CD14-positive monocyte (primary cell): Measurements from ENCODE around the gene KLLN. TPM values are rescaled to one million over a fixed set of nuclear protein-coding genes. Genes with fewer than 3 reads are reported as not detected.

Experiments
- DNase-seq, 3 donors: peaks; one replicate each; pipeline ENCODE4 v3.0.0-alpha.2; 2011 to 2022
- H2AFZ ChIP-seq: 2 replicates; pipeline ENCODE4 v1.6.0; 2012; ENCODE audit warnings: mild to moderate bottlenecking, low read depth, low read length, inconsistent platforms; ENCODE audit not compliant: insufficient read depth, poor library complexity, severe bottlenecking
- H3K27ac ChIP-seq, 2 donors: 1 replicate in 1 of 2; 2 replicates in 1 of 2; pipeline ENCODE4 v1.5.1; 2012 to 2013; ENCODE audit warnings: low read length in 2 of 2, control low read depth in 1 of 2, inconsistent platforms in 1 of 2, low read depth in 1 of 2, mild to moderate bottlenecking in 1 of 2
- H3K27me3 ChIP-seq, 2 donors: one replicate each; pipeline versions ENCODE4 v1.6.0 to v1.6.1; 2011 to 2013; ENCODE audit warnings: low read length in 2 of 2; ENCODE audit not compliant: control insufficient read depth in 2 of 2, insufficient read depth in 2 of 2
- H3K36me3 ChIP-seq, 2 donors: replicated peaks in 1 of 2; 1 replicate in 1 of 2; 2 replicates in 1 of 2; pipeline versions ENCODE4 v1.5.1 to v1.6.1; 2012 to 2013; ENCODE audit warnings: low read length in 2 of 2, control low read depth in 1 of 2, inconsistent platforms in 1 of 2, mild to moderate bottlenecking in 1 of 2; ENCODE audit not compliant: insufficient read depth in 2 of 2, control insufficient read depth in 1 of 2
- H3K4me1 ChIP-seq, 2 donors: 1 replicate in 1 of 2; 2 replicates in 1 of 2; pipeline versions ENCODE4 v1.5.1 to v1.6.1; 2012 to 2013; ENCODE audit warnings: low read length in 2 of 2, control low read depth in 1 of 2, inconsistent platforms in 1 of 2, mild to moderate bottlenecking in 1 of 2, moderate library complexity in 1 of 2; ENCODE audit not compliant: insufficient read depth in 2 of 2, control insufficient read depth in 1 of 2
- H3K4me2 ChIP-seq: replicated peaks from 2 replicates; pipeline ENCODE3; 2012; ENCODE audit warnings: low read length, moderate library complexity, mild to moderate bottlenecking; ENCODE audit not compliant: poor library complexity, severe bottlenecking; ENCODE audit errors: extremely low read depth
- H3K4me3 ChIP-seq, 3 experiments: fragments of 200-600 bp in 1 of 3; sonication (generic) in 1 of 3; replicated peaks in 1 of 3; 1 replicate in 2 of 3; 2 replicates in 1 of 3; pipeline ENCODE4 v1.5.1; 2011 to 2013; ENCODE audit warnings: low read length in 3 of 3, mild to moderate bottlenecking in 3 of 3, control low read depth in 2 of 3, low read depth in 2 of 3, inconsistent platforms in 1 of 3, moderate library complexity in 1 of 3
- H3K79me2 ChIP-seq: 2 replicates; pipeline ENCODE4 v1.6.0; 2012; ENCODE audit warnings: mild to moderate bottlenecking, control low read depth, inconsistent platforms, low read length, moderate library complexity; ENCODE audit not compliant: insufficient read depth
- H3K9ac ChIP-seq: 2 replicates; pipeline ENCODE4 v1.6.0; 2017; ENCODE audit warnings: low read length, mild to moderate bottlenecking; ENCODE audit not compliant: insufficient read depth, poor library complexity, severe bottlenecking
- H3K9me3 ChIP-seq, 2 donors: replicated peaks in 1 of 2; 1 replicate in 1 of 2; 2 replicates in 1 of 2; pipeline versions ENCODE4 v1.5.1 to v1.6.1; 2012 to 2013; ENCODE audit warnings: low read length in 2 of 2, control low read depth in 1 of 2; ENCODE audit not compliant: control insufficient read depth in 1 of 2, insufficient read depth in 1 of 2
- H4K20me1 ChIP-seq: 2 replicates; pipeline ENCODE4 v1.6.0; 2012; ENCODE audit warnings: mild to moderate bottlenecking, low read length, control low read depth, moderate library complexity; ENCODE audit not compliant: insufficient read depth
- H3K27ac Mint-ChIP-seq, 7 donors: one replicate each; pipeline ENCODE4 v1.8.0; 2020; ENCODE audit warnings: mild to moderate bottlenecking in 7 of 7, mixed read lengths in 7 of 7, moderate library complexity in 6 of 7, inconsistent platforms in 2 of 7
- H3K27me3 Mint-ChIP-seq, 3 donors: one replicate each; pipeline ENCODE4 v1.8.0; 2021 to 2022; ENCODE audit warnings: low read depth in 3 of 3, mild to moderate bottlenecking in 3 of 3, mixed read lengths in 3 of 3, moderate library complexity in 3 of 3, inconsistent platforms in 1 of 3
- H3K36me3 Mint-ChIP-seq, 2 donors: one replicate each; pipeline ENCODE4 v1.8.0; 2020; ENCODE audit warnings: mixed read lengths in 2 of 2, inconsistent platforms in 1 of 2, mild to moderate bottlenecking in 1 of 2
- H3K4me1 Mint-ChIP-seq: one replicate; pipeline ENCODE4 v1.8.0; 2020; ENCODE audit warnings: mild to moderate bottlenecking, mixed read lengths
- H3K4me3 Mint-ChIP-seq, 2 donors: one replicate each; pipeline ENCODE4 v1.8.0; 2020; ENCODE audit warnings: mild to moderate bottlenecking in 2 of 2, mixed read lengths in 2 of 2, moderate library complexity in 1 of 2
- H3K9me3 Mint-ChIP-seq, 7 donors: one replicate each; pipeline ENCODE4 v1.8.0; 2020 to 2022; ENCODE audit warnings: mixed read lengths in 7 of 7, mild to moderate bottlenecking in 6 of 7, moderate library complexity in 6 of 7, inconsistent platforms in 2 of 7
- WGBS: methylation state at CpG from one replicate; pipeline ENCODE4 v1.1.5; 2013; ENCODE audit warnings: missing lambda C conversion rate; ENCODE audit not compliant: insufficient coverage; 5-methylcytosine and 5-hydroxymethylcytosine counted together
- intact Hi-C, 2 donors: fragments of 100-400 bp; cut with micrococcal nuclease; formaldehyde crosslinking; loops; one replicate each; pipeline versions ENCODE4 v1.15.0 to v1.15.1; 2023
- polyA plus RNA-seq, 3 donors: library from polyadenylated mRNA; depleted of rRNA in 1 of 3; unstranded in 2 of 3; stranded (reverse) in 1 of 3; fragments of 300-500 nt in 2 of 3; fragments of >200 nt in 1 of 3; fragmentation: Illumina TruSeq in 2 of 3; gene quantifications; 1 replicate in 2 of 3; 2 replicates in 1 of 3; pipeline ENCODE4 v1.2.3, GENCODE V29; 2012 to 2021
- TF ChIP-seq, protein P1 (sequence below): fragments of 200-600 bp; IDR thresholded peaks from one replicate; pipeline ENCODE4 v1.8.0; 2022; ENCODE audit warnings: antibody characterized with exemption, mild to moderate bottlenecking

KLLN gene
- polyA plus RNA-seq, 3 donors = 0.11 to 0.23 (median 0.12) TPM

DNA sequence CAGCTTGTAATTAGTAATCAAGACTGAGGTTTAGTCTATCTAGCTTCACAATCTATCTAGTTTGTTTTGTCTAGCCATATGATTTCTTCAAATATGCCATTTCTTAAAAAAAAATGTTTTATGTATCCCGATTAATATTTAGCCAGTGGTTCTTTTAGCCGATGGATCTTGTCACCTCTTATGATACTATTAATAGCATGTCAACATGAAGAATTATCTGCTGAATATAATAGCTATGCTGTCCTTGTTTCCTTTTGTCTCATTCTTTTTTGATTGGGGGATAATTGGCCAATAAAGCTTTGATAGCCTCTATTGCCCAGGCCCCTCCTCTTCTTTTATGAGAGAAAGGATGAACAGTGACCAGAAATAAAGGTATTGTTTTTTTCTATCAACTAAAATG, 32.9 kb upstream of the KLLN start:
- Histone ChIP-seq H3K9ac (no peak overlapping the region), H2AFZ (no peak overlapping the region), H3K4me1 (peaks cover 7 to 14% of the 10 kb centered on the region in 2 donors), H4K20me1 (peaks cover 78% of the 10 kb centered on the region), H3K27me3 (no peaks in the 10 kb centered on the region), H3K4me3 (no peak overlapping the region), H3K27ac (peak overlapping the region in 1 of 2 donors; percentile 40), H3K9me3 (no peaks in the 10 kb centered on the region), H3K36me3 (peaks cover 12 to 31% of the 10 kb centered on the region in 2 donors), H3K79me2 (peaks cover 94% of the 10 kb centered on the region), H3K4me2 (no peak overlapping the region)
- no peak for DNase-seq
- Mint-ChIP-seq H3K4me1 (peaks cover 45% of the 10 kb centered on the region), H3K27me3 (no peaks in the 10 kb centered on the region), H3K9me3 (peaks cover 0 to 8% (median 5%) of the 10 kb centered on the region in 7 donors), H3K36me3 (peaks cover 32 to 45% of the 10 kb centered on the region in 2 donors), H3K4me3 (no peak overlapping the region), H3K27ac (no peak overlapping the region)
- intact Hi-C loops = no loop called here
- no CpG with 5 or more reads among the region's 2 CpGs for WGBS
- TF ChIP-seq, protein P1, sequence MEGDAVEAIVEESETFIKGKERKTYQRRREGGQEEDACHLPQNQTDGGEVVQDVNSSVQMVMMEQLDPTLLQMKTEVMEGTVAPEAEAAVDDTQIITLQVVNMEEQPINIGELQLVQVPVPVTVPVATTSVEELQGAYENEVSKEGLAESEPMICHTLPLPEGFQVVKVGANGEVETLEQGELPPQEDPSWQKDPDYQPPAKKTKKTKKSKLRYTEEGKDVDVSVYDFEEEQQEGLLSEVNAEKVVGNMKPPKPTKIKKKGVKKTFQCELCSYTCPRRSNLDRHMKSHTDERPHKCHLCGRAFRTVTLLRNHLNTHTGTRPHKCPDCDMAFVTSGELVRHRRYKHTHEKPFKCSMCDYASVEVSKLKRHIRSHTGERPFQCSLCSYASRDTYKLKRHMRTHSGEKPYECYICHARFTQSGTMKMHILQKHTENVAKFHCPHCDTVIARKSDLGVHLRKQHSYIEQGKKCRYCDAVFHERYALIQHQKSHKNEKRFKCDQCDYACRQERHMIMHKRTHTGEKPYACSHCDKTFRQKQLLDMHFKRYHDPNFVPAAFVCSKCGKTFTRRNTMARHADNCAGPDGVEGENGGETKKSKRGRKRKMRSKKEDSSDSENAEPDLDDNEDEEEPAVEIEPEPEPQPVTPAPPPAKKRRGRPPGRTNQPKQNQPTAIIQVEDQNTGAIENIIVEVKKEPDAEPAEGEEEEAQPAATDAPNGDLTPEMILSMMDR = no peak

GRCh38 chr10:87895430-87895829, 32.1 kb upstream of the KLLN start:
- no peak for DNase-seq
- Mint-ChIP-seq H3K4me1 (peaks cover 40% of the 10 kb centered on the region), H3K4me3 (no peak overlapping the region), H3K36me3 (peaks cover 29 to 38% of the 10 kb centered on the region in 2 donors), H3K27me3 (no peaks in the 10 kb centered on the region), H3K9me3 (peaks cover 0 to 4% (median 2%) of the 10 kb centered on the region in 7 donors), H3K27ac (peak overlapping the region in 1 of 7 donors; percentile 56)
- Histone ChIP-seq H3K9ac (no peak overlapping the region), H3K4me3 (no peak overlapping the region), H3K4me1 (peaks cover 7 to 14% of the 10 kb centered on the region in 2 donors), H3K4me2 (no peak overlapping the region), H3K79me2 (peaks cover 95% of the 10 kb centered on the region), H4K20me1 (peaks cover 81% of the 10 kb centered on the region), H3K9me3 (no peaks in the 10 kb centered on the region), H3K27ac (peak overlapping the region in 1 of 2 donors; percentile 40), H3K36me3 (peaks cover 12 to 38% of the 10 kb centered on the region in 2 donors), H2AFZ (no peak overlapping the region), H3K27me3 (no peaks in the 10 kb centered on the region)
- TF ChIP-seq, protein P1 = no peak
- intact Hi-C loops = no loop called here
- WGBS = no CpG with 5 or more reads among the region's 1 CpG
